NCI-H2107 treated with DMSO at 0.1 percent for 48 hours (cell line): ENCODE measurements around the gene AGO4.

ENCODE experiments used
- DNase-seq: peaks from one replicate; lab custom pipeline; 2025; ENCODE audit not compliant: unreplicated experiment; lab: John Stamatoyannopoulos, UW

AGO4 gene

GRCh38 chr1:35894183-35894582 is 86.4 kb downstream of the AGO4 start:
- DNase-seq = no peak

DNA sequence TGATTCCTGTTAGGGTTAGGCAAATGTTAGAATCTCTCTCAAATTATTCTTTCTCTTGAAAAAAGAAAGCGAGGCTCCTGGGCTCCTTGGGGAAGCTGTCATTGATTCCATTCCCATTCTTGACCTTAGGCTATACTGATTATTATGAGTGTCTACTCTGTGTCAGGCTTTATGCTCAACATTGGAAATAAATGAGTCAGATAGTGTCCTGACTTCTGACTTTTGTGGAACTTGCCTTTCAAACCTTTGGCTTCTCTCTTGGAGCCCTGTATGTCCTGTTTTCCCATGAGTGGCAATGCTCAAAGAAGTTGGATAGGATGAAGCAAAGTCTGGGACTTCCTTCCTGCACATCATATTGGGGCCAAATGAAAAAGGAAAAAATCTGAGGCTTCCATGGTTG is 86.8 kb downstream of the AGO4 start:
- no peak for DNase-seq

- no peak for DNase-seq
Observed at GRCh38 chr1:35899941-35900340, 92.1 kb downstream of the AGO4 start.

DNA sequence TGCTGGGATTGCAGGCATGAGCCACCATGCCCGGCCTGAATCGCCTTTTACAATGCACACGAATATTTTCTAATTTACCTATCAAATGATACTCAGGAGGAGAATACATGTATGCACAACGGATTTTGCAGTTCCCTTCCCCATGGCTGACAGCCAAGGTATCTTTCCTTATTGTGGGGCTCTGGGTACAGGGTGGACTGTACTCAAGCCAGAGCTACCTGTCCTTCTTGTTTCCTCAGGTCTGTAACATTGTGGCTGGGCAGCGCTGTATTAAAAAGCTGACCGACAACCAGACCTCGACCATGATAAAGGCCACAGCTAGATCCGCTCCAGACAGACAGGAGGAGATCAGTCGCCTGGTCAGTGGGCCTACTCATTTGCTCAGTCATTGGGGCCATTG is 93.4 kb downstream of the AGO4 start:
- DNase-seq = no peak

DNA sequence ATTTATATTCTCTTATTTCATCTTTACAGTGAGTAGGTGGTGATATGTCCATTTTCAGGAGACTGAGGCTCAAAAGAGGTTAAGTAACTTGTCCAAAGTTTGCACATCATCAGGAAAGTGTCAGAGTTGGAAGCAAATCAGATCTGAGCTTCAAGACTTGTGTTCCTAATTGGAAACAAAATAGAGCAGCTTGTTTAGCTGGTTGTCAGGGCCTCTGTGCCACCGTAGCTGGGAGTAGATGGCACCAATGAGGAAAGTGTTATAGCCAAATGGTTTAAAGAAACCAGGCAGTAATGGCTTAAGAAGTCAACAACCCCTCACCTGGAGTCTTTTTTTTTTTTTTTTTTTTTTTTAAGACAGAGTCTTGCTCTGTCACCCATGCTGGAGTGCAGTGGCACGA is 94.9 kb downstream of the AGO4 start:
- DNase-seq = no peak
